ENCODE results near the gene TOM1.

The TOM1 gene

GRCh38 chr22:35348026-35348590 is 48.4 kb downstream of the TOM1 start:
- TF ChIP-seq CTCF (conservative IDR thresholded peaks at IDR 0.05) = no peak
- H3K27ac ChIP-seq = no peak overlapping the region

- H3K27ac ChIP-seq = no peak overlapping the region
Observed at GRCh38 chr22:35348703-35349102, 49.0 kb downstream of the TOM1 start.

GRCh38 chr22:35349368-35349703 is 49.6 kb downstream of the TOM1 start:
- no peak overlapping the region for H3K27ac ChIP-seq
- no peak for TF ChIP-seq CTCF (conservative IDR thresholded peaks at IDR 0.05)

More at GRCh38 chr22:35348703-35349102, 49.0 kb downstream of the TOM1 start:
- TF ChIP-seq CTCF (conservative IDR thresholded peaks at IDR 0.05) = no peak

GRCh38 chr22:35349704-35350538 is 50.2 kb downstream of the TOM1 start:
- TF ChIP-seq CTCF (conservative IDR thresholded peaks at IDR 0.05) = no peak
- peak overlapping the region; percentile 76; the same call in 1 of the 2 replicates for H3K27ac ChIP-seq

- peak overlapping the region; percentile 76 for H3K27ac ChIP-seq
- peak; percentile 91 for TF ChIP-seq CTCF (conservative IDR thresholded peaks at IDR 0.05)
Observed at GRCh38 chr22:35350539-35351503, 51.1 kb downstream of the TOM1 start.

GRCh38 chr22:35352214-35353111 is 52.8 kb downstream of the TOM1 start:
- peak; percentile 59 for TF ChIP-seq CTCF (conservative IDR thresholded peaks at IDR 0.05)

More at GRCh38 chr22:35352214-35353111, 52.8 kb downstream of the TOM1 start:
- H3K27ac ChIP-seq = no peak overlapping the region
